ENCODE measurements around the gene ATP2A1. TPM values are rescaled to one million over a fixed set of nuclear protein-coding genes. Genes with fewer than 3 reads are reported as not detected.
A peak's percentile ranks its signal among the peaks of the same experiment; 100 is the strongest.

The ATP2A1 gene
- total RNA-seq, 1 donor from 2014 or later, result 1.9 TPM

DNA sequence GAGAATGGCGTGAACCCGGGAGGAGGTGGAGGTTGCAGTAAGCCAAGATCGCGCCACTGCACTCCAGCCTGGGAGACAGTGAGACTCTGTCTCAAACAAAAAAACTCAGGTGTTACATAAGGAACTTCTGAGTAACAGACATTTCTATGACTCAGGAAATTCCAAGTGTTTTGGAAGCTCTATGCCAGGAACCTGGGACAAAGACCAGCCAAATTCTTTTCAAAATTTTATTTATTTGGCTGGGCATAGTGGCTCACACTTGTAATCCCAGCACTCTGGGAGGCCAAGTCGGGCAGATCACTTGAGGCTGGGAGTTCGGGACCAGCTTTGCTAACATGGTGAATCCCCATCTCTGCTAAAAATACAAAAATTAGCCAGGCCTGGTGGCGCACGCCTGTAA, 19.9 kb upstream of the ATP2A1 start:
- Mint-ChIP-seq H3K4me1 (ENCODE audit: unreplicated experiment) (no peaks in the 10 kb centered on the region), H3K36me3 (ENCODE audit: low read depth, unreplicated experiment) (no peaks in the 10 kb centered on the region), H3K27ac (ENCODE audit: unreplicated experiment) (no peak overlapping the region), H3K4me3 (ENCODE audit: unreplicated experiment) (no peak overlapping the region), H3K9me3 (ENCODE audit: unreplicated experiment) (no peaks in the 10 kb centered on the region), H3K27me3 (ENCODE audit: unreplicated experiment) (no peaks in the 10 kb centered on the region)
- no peak for DNase-seq (ENCODE audit: low spot score)
- TF ChIP-seq, protein P1, sequence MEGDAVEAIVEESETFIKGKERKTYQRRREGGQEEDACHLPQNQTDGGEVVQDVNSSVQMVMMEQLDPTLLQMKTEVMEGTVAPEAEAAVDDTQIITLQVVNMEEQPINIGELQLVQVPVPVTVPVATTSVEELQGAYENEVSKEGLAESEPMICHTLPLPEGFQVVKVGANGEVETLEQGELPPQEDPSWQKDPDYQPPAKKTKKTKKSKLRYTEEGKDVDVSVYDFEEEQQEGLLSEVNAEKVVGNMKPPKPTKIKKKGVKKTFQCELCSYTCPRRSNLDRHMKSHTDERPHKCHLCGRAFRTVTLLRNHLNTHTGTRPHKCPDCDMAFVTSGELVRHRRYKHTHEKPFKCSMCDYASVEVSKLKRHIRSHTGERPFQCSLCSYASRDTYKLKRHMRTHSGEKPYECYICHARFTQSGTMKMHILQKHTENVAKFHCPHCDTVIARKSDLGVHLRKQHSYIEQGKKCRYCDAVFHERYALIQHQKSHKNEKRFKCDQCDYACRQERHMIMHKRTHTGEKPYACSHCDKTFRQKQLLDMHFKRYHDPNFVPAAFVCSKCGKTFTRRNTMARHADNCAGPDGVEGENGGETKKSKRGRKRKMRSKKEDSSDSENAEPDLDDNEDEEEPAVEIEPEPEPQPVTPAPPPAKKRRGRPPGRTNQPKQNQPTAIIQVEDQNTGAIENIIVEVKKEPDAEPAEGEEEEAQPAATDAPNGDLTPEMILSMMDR (IDR thresholded peaks at IDR 0.05; ENCODE audit: unreplicated experiment), result no peak

DNA sequence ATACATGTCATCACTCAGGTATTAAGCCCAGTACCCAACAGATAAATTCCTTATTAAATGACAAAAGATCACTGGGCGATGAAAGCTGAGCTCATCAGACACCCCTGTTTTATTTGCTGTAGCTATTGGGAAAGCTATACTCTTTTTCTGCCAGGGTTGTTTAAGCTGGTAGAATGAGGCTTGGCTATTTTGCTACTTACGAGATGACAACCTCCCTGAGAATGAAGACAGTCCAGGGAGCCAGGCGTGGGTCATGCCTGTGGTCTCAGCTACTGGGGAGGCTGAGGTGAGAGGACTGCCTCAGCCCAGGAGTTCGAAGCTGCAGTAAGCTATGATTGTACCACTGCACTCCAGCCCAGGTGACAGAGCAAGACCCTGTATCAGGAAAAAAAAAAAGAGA, 19.0 kb upstream of the ATP2A1 start:
- H3K9me3 Mint-ChIP-seq (ENCODE audit: unreplicated experiment), result no peaks in the 10 kb centered on the region
- H3K4me3 Mint-ChIP-seq (ENCODE audit: unreplicated experiment), result no peak overlapping the region
- H3K27me3 Mint-ChIP-seq (ENCODE audit: unreplicated experiment), result no peaks in the 10 kb centered on the region
- TF ChIP-seq, protein P1 (IDR thresholded peaks at IDR 0.05; ENCODE audit: unreplicated experiment), result no peak
- no peak for DNase-seq (ENCODE audit: low spot score)
- H3K27ac Mint-ChIP-seq (ENCODE audit: unreplicated experiment), result no peak overlapping the region
- no peaks in the 10 kb centered on the region for H3K36me3 Mint-ChIP-seq (ENCODE audit: low read depth, unreplicated experiment)
- H3K4me1 Mint-ChIP-seq (ENCODE audit: unreplicated experiment), result peaks cover 4% of the 10 kb centered on the region

DNA sequence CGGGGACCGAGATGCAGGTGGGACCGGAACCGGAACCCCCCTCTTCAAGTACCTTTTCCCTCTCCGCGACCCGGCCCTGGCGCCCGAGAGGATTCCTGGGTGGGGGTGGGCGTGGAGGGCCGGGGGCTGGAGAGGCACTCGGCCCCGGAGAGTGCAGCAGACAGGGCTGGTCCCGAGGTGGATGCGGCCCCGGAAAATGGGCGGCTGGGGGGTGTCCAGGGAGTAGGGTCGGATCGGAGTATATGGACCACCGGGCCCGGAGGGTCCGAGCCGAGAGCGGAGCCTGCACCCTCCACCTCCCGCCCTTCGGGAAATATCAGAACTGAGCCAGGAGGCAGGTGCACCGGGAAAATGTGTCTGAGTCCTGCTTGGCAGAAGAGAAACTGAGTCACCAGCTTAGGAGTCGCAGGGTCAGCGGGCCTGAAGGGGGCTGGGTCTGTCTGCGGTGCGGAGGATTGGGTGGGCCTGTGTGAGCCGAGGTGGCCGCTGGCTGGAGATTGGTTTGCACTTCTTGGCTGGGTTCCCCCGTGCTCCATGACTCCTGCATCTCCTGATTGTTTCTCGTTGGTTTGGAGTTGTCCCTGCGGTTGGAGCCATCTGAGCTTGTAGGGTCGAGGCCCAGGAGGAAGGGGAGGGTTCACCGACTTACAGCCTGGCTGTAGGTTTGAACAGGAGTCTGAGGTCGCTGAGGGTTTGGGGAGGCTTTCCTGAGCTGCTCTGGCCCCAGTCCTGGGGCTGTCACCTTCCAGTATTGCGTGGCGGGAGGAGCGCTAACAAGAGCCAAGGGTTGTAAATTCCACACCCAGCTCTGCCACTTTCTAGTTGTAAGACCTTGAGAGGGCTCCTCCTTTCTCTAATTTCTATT, 14.1 kb upstream of the ATP2A1 start:
- DNase-seq (ENCODE audit: low spot score), result peak; percentile 30
- Mint-ChIP-seq H3K4me1 (ENCODE audit: unreplicated experiment) (peaks cover 8% of the 10 kb centered on the region), H3K4me3 (ENCODE audit: unreplicated experiment) (peak overlapping the region; percentile 97), H3K36me3 (ENCODE audit: low read depth, unreplicated experiment) (peaks cover 5% of the 10 kb centered on the region), H3K27ac (ENCODE audit: unreplicated experiment) (peak overlapping the region; percentile 32), H3K9me3 (ENCODE audit: unreplicated experiment) (no peaks in the 10 kb centered on the region), H3K27me3 (ENCODE audit: unreplicated experiment) (peaks cover 4% of the 10 kb centered on the region)
- TF ChIP-seq, protein P1 (IDR thresholded peaks at IDR 0.05; ENCODE audit: unreplicated experiment), result no peak

DNA sequence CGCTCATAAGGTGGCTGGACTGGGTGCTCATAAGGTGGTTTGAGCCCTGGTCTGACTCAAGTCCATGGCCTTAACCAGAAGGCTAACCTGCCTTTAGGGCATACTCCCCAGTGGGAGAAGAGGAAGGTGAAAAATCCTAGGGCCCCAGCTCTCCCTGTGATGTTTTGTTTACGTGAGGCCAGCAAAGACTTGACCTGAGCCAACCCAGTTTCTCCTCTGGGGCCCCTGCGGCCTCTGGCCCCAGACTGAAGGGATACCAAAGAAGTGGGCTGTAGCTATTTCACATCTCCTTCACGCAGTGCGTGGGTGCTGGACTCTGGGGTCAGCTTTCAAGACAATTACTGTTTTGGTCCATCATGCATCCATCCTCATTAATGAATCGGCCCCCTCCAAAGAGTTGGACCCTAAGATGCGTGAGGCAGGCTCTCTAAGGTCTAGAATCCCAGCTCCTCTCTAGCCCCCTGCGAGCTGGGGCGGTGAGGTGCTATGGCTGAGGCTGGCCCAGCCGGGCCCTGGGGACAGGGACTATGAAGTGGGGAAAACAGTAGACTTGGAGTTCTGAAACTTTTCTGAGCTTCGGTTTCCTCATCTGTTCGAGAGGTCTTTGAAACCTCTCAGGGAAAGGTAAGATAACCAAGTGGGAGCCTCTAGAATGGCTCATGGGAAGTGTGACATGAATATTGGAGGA, 13.1 kb upstream of the ATP2A1 start:
- peaks cover 10% of the 10 kb centered on the region for H3K36me3 Mint-ChIP-seq (ENCODE audit: low read depth, unreplicated experiment)
- TF ChIP-seq, protein P1 (IDR thresholded peaks at IDR 0.05; ENCODE audit: unreplicated experiment), result no peak
- no peaks in the 10 kb centered on the region for H3K9me3 Mint-ChIP-seq (ENCODE audit: unreplicated experiment)
- peaks cover 8% of the 10 kb centered on the region for H3K4me1 Mint-ChIP-seq (ENCODE audit: unreplicated experiment)
- peak overlapping the region; percentile 97 for H3K4me3 Mint-ChIP-seq (ENCODE audit: unreplicated experiment)
- peaks cover 4% of the 10 kb centered on the region for H3K27me3 Mint-ChIP-seq (ENCODE audit: unreplicated experiment)
- no peak for DNase-seq (ENCODE audit: low spot score)
- H3K27ac Mint-ChIP-seq (ENCODE audit: unreplicated experiment), result peak overlapping the region; percentile 32

Measured in endothelial cell (in vitro differentiated cells).